Esophagus muscularis mucosa (tissue), 3 donors: ENCODE data around the gene HUWE1.

Experiments
- CTCF ChIP-seq, 3 experiments: fragments of 200-600 bp in 2 of 3; fragments of 450-650 bp in 1 of 3; sonication (generic) in 2 of 3; IDR thresholded peaks; one replicate each; pipeline ENCODE4 v1.5.1; 2017 to 2019; ENCODE audit warnings: antibody characterized with exemption in 3 of 3, mild to moderate bottlenecking in 2 of 3, moderate library complexity in 1 of 3
- POLR2A ChIP-seq: fragments of 450-650 bp; IDR thresholded peaks from one replicate; pipeline ENCODE4 v1.6.1; 2017; ENCODE audit warnings: antibody characterized with exemption, moderate library complexity, mild to moderate bottlenecking, low read depth
- POLR2AphosphoS5 ChIP-seq, 2 donors: sonication (generic); formaldehyde crosslinking; IDR thresholded peaks; one replicate each; pipeline ENCODE4 v1.6.1; 2017; ENCODE audit warnings: antibody characterized with exemption in 2 of 2

- no peak for TF ChIP-seq POLR2AphosphoS5 (IDR thresholded peaks at IDR 0.05)
- no peak for TF ChIP-seq CTCF (IDR thresholded peaks at IDR 0.05)
- no peak for TF ChIP-seq POLR2A
Measured at GRCh38 chrX:53660004-53660403, 26.5 kb downstream of the HUWE1 start.
